Keratinocyte (primary cell): Measurements from ENCODE around the gene TRAPPC8.
"Not testable (repeated sequence)": the region's sequence is repeated elsewhere in the genome, so short reads cannot be mapped to it uniquely, and the experiment has no call there.

Experiments
- EZH2 ChIP-seq: IDR thresholded peaks from one replicate; pipeline ENCODE4 v1.6.1; 2012; ENCODE audit warnings: inconsistent platforms, mild to moderate bottlenecking, low read length, moderate library complexity
- TF ChIP-seq, protein P1 (sequence below), 3 experiments: IDR thresholded peaks in 1 of 3; conservative IDR thresholded peaks in 1 of 3; optimal IDR thresholded peaks in 1 of 3; 2 replicates in 2 of 3; 3 replicates in 1 of 3; pipeline versions ENCODE3 to v1.5.1; 2011; ENCODE audit warnings: low read length in 3 of 3, mild to moderate bottlenecking in 3 of 3, moderate library complexity in 2 of 3, control low read depth in 1 of 3, inconsistent platforms in 1 of 3; ENCODE audit not compliant: insufficient read depth in 2 of 3; ENCODE audit errors: extremely low read depth in 1 of 3

DNA sequence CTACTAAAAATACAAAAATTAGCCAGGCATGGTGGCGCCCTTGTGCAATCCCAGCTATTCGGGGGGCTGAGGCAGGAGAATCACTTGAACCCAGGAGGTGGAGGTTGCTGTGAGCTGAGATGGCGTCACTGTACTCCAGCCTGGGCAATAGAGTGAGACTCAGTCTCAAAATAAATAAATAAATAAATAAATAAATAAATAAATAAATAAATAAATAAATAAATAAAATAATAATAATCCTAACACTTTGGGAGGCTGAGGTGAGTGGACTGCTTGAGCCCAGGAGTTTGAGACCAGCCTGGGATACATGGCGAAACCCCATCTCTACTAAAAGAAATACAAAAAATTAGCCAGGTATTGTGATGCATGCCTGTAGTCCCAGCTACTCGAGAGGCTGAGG, 23.6 kb downstream of the TRAPPC8 start:
- TF ChIP-seq, protein P1, sequence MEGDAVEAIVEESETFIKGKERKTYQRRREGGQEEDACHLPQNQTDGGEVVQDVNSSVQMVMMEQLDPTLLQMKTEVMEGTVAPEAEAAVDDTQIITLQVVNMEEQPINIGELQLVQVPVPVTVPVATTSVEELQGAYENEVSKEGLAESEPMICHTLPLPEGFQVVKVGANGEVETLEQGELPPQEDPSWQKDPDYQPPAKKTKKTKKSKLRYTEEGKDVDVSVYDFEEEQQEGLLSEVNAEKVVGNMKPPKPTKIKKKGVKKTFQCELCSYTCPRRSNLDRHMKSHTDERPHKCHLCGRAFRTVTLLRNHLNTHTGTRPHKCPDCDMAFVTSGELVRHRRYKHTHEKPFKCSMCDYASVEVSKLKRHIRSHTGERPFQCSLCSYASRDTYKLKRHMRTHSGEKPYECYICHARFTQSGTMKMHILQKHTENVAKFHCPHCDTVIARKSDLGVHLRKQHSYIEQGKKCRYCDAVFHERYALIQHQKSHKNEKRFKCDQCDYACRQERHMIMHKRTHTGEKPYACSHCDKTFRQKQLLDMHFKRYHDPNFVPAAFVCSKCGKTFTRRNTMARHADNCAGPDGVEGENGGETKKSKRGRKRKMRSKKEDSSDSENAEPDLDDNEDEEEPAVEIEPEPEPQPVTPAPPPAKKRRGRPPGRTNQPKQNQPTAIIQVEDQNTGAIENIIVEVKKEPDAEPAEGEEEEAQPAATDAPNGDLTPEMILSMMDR (optimal IDR thresholded peaks at IDR 0.05 in 1 of 3, IDR thresholded peaks at IDR 0.05 in 1 of 3, conservative IDR thresholded peaks at IDR 0.05 in 1 of 3; ENCODE audit: extremely low read depth in 1 of 3, insufficient read depth in 2 of 3, low read length in 3 of 3) = not testable (repeated sequence)
- TF ChIP-seq EZH2 = not testable (repeated sequence)
